ENCODE data around the gene GNB4. TPM values are rescaled to one million over a fixed set of nuclear protein-coding genes. Genes with fewer than 3 reads are reported as not detected.

GNB4 gene
- total and polyA plus RNA-seq, 12 donors = 6.6 to 48.2 (median 12.8) TPM

DNA sequence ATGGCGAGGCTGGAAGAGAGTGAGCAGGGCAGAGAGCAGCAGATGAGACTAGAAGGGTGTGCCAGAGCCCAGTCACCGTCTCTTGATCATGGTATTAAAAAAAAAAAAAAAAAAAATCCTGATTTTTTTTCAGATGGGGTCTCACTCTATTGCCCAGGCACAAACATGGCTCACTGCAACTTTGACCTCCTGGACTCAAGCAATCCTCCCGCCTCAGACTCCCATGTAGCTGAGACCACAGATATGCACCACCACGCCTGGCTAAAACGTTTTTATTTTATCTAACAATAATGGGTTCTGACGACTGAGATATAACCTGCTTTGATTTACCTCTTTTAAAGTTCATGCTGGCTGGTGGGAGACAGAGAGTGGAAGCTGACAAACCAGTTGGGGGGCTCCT lies 4.0 kb downstream of the GNB4 start:
- H3K4me3 ChIP-seq = no peak overlapping the region
- TF ChIP-seq, protein P1, sequence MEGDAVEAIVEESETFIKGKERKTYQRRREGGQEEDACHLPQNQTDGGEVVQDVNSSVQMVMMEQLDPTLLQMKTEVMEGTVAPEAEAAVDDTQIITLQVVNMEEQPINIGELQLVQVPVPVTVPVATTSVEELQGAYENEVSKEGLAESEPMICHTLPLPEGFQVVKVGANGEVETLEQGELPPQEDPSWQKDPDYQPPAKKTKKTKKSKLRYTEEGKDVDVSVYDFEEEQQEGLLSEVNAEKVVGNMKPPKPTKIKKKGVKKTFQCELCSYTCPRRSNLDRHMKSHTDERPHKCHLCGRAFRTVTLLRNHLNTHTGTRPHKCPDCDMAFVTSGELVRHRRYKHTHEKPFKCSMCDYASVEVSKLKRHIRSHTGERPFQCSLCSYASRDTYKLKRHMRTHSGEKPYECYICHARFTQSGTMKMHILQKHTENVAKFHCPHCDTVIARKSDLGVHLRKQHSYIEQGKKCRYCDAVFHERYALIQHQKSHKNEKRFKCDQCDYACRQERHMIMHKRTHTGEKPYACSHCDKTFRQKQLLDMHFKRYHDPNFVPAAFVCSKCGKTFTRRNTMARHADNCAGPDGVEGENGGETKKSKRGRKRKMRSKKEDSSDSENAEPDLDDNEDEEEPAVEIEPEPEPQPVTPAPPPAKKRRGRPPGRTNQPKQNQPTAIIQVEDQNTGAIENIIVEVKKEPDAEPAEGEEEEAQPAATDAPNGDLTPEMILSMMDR (IDR thresholded peaks at IDR 0.05) = no peak
- WGBS, 2 donors = 83 to 88% methylated on average over 6 of the region's 6 CpGs
- peaks cover 0 to 16% (median 0%) of the 10 kb centered on the region in 9 donors for H3K36me3 ChIP-seq
- no peaks in the 10 kb centered on the region for H3K9me3 ChIP-seq
- intact Hi-C loops (cut with DNase I) = loop anchor here in 1 of 10 donors (5.0 kb wide), 1 partner anchor 115 kb away; the partner anchor contains the start of gene ACTL6A
- H3K4me1 ChIP-seq = peaks cover 0 to 52% (median 41%) of the 10 kb centered on the region in 9 donors
- no peak overlapping the region for H3K27ac ChIP-seq
- no peaks in the 10 kb centered on the region for H3K27me3 ChIP-seq
- no peak for DNase-seq
- ATAC-seq = no peak

DNA sequence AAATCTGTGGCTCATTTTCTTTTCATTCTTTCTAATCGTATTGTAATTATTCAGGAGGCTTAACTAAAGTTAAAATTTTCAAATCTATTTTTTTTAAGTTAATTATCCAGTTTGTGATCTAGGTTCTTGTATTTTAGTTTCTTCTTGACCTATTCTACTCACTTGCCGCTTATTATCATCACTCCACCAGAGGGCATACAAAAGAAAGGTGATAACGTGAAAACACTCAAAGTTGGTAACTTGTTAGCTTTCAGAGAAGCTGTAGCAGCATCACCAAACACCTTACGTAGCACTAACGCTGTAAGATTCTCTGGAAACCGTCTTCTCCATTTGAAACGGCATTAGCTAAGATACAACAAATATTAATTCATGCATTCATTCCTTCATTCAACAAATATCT lies 4.8 kb downstream of the GNB4 start:
- TF ChIP-seq, protein P1 (IDR thresholded peaks at IDR 0.05) = peak in 8 of 9 donors; percentile 15 to 54 (median 46)
- intact Hi-C loops (cut with DNase I) = loop anchor here in 1 of 10 donors (5.0 kb wide), 1 partner anchor 116 kb away; the partner anchor contains the start of gene ACTL6A
- WGBS, 2 donors = 46 to 60% methylated on average over 7 of the region's 7 CpGs
- no peak overlapping the region for H3K4me3 ChIP-seq
- peaks cover 0 to 44% (median 35%) of the 10 kb centered on the region in 9 donors for H3K4me1 ChIP-seq
- no peak overlapping the region for H3K27ac ChIP-seq
- peaks cover 0 to 16% (median 0%) of the 10 kb centered on the region in 9 donors for H3K36me3 ChIP-seq
- H3K9me3 ChIP-seq = no peaks in the 10 kb centered on the region
- no peaks in the 10 kb centered on the region for H3K27me3 ChIP-seq
- ATAC-seq (no peak), DNase-seq (no peak)

DNA sequence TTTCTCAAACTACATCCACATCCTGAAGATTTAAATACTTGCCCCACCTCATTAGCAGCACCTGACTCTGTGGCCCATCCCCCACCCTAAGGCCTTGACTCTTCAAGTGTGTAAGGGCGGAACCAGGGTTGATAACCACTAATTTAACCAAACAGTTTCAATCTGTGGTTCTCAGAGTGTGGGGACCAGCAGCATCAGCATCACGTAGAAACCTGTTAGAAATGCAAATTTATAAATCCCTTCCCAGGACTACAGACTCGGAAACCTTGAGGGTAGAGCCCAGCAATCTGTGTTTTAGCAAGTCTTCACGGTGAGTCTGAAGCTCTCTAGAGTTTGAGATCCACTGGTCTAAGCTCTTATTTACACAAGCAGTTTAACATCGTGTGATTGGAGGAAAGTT lies 12.4 kb downstream of the GNB4 start:
- Histone ChIP-seq H3K9me3 (no peaks in the 10 kb centered on the region), H3K4me3 (no peak overlapping the region), H3K4me1 (peaks cover 0 to 65% (median 36%) of the 10 kb centered on the region in 9 donors), H3K27ac (peak overlapping the region in 1 of 10 donors; percentile 32), H3K36me3 (peaks cover 0 to 13% (median 0%) of the 10 kb centered on the region in 9 donors), H3K27me3 (no peaks in the 10 kb centered on the region)
- TF ChIP-seq, protein P1 (IDR thresholded peaks at IDR 0.05) = no peak
- DNase-seq = no peak
- intact Hi-C loops (cut with DNase I) = no loop called here
- WGBS, 2 donors = 71 to 76% methylated on average over 5 of the region's 5 CpGs
- no peak for ATAC-seq

DNA sequence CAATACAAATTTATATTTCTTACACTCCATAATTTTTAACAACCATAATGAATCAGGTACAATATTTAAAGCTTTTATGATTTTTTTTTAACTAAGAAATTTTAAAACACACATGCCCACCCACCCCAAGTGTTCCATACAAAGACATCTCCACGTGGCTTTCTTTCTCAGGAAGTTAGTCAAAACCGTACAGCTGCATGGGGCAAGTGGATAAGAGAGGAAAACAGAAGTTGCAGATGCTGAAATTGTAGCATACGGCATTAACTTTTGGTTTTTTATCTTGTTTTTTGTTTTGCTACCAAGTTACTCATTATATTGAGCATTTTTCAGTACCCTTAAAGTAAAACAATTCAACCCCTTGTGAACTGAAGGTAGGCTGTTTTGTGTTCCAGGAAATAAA lies 14.8 kb downstream of the GNB4 start:
- H3K4me3 ChIP-seq = no peak overlapping the region

More for the DNA sequence above, 14.8 kb downstream of the GNB4 start:
- DNase-seq (no peak), ATAC-seq (no peak)
- H3K27ac ChIP-seq = peak overlapping the region in 2 of 10 donors; percentile 26 to 74
- no peaks in the 10 kb centered on the region for H3K27me3 ChIP-seq
- H3K36me3 ChIP-seq = no peaks in the 10 kb centered on the region
- 39 to 53% methylated on average over 3 of the region's 3 CpGs for WGBS, 2 donors
- TF ChIP-seq, protein P1 (IDR thresholded peaks at IDR 0.05) = no peak
- H3K4me1 ChIP-seq = peaks cover 3 to 88% (median 58%) of the 10 kb centered on the region in 9 donors
- intact Hi-C loops (cut with DNase I) = no loop called here
- H3K9me3 ChIP-seq = no peaks in the 10 kb centered on the region
